Activated CD8-positive, alpha-beta memory T cell treated with anti-CD3 and anti-CD28 coated beads, Interleukin-2, amount 50 U/mL, for 1 hour (primary cell): ENCODE data around the gene HSDL1.

ENCODE experiments used
- DNase-seq: peaks from one replicate; pipeline ENCODE4 v3.0.0-alpha.2; 2020; ENCODE audit errors: extremely low read depth

HSDL1 gene

GRCh38 chr16:84082110-84082509 lies 62.9 kb downstream of the HSDL1 start:
- no peak for DNase-seq

GRCh38 chr16:84081446-84081989 lies 63.5 kb downstream of the HSDL1 start:
- no peak for DNase-seq

- no peak for DNase-seq
Measured at GRCh38 chr16:84080813-84081212, 64.2 kb downstream of the HSDL1 start.

- DNase-seq = no peak
Measured at GRCh38 chr16:84080378-84080777, 64.6 kb downstream of the HSDL1 start.

- DNase-seq = no peak
Measured at GRCh38 chr16:84079664-84080063, 65.3 kb downstream of the HSDL1 start.

GRCh38 chr16:84075376-84075775 lies 69.6 kb downstream of the HSDL1 start:
- DNase-seq = no peak

GRCh38 chr16:84074721-84075120 lies 70.3 kb downstream of the HSDL1 start:
- DNase-seq = no peak
